Stimulated activated CD4-positive, alpha-beta T cell treated with anti-CD3 and anti-CD28 coated beads, Interleukin-1b, Interleukin-23, amount 100 ng/mL, for 24 hours (primary cell): ENCODE results near the gene WDR88.
"Not testable (repeated sequence)": the region's sequence is repeated elsewhere in the genome, so short reads cannot be mapped to it uniquely, and the experiment has no call there.

Experiments
- DNase-seq, 4 experiments: peaks; one replicate each; pipeline ENCODE4 v3.0.0-alpha.2; 2020; ENCODE audit warnings: low read depth in 4 of 4, low spot score in 1 of 4

The WDR88 gene

DNA sequence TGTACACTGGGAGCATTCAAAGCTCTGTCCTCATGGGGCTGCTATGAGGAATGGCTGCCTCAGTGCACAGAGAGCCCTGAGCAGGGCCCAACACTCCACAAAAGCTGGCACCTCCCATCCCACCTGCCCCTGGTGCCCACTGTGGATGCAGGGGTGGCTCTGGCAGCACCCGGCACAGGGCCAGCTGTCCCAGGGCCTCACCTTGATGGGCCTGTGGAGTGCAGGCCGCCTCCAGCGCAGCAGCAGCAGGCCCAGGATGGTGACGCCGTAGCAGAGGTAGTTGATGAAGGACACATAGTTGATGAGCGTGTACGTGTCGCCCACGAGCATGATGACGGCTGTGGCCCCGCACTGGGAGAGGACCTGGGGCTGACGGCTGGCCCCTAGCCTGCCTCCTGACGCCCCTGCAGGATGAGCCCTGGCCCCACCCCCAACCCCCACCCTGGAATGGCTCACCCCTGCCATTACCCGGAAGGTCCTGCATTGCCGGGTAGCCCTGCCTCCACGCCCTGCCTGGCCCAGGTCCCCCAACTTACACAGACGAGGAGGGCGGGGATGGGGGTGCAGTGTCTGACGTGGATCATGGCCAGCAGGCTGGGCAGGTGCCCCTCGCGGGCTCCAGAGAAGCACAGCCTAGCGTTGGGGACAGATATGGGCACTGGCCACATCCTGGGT lies 78.5 kb downstream of the WDR88 start:
- DNase-seq, result no peak

DNA sequence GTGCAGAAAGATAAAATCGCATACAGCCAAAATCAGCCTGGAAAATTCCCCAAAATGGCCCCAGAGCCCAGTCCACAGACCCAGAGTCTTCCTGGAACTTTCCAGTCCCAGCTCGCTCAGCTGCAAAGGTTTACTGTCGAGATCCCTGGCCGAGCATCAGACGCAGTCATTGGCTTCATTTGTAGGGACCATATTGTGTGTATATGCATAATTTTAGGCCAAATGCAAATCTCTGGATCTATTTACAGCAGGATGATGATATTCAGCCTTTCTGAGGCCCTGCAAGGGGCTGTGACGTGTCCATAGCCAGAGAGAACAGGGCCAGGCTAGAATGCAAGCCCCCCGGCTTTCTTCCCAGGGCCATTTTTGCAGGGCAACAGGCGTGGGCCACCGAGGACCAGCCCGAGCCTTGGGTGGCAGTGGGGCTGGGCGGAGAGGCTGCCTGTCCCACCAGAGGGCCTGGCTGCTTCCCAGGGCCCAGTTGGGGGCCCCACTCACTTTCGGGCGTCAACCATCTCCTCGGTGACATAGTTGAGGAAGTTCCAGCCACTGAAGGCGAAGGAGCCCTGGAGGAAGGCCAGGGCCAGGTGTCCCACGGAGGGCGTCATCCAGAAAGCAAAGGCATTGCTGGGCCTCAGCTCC lies 80.0 kb downstream of the WDR88 start:
- no peak for DNase-seq

DNA sequence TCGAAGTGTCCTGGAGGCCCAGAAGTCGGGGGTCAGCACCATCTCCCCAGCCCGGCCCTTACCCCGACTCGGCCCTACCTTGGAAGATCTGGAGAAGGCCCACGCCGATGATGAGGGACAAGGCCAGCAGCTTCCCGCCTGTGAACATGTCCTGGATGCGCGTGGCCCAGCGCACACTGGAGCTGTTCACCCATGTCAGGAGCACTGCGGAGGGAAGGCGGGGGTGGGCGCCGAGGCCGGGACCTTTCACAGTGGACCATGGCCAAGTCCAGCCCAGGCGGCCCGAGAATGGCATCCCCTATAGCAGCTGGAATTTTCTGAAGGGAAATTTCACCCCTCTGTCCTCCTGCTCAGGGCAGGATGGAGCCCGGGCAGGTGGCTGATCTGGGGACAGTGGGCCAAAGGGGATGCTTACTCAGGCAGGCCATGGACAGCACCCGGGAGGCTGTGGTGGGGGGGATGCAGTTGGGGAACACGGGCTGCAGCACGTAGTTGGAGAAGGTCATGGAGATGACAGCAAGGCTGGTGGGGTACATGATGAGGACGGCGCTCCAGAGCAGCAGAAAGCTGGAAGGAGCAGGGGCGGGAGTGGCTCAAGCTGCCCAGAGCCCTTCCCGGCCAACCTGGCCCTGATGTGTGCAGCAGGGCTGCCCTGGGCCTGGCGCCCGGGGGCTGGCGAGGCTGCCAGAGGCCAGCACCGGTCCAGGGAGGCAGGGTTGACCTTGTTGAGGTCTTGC lies 80.7 kb downstream of the WDR88 start:
- no peak for DNase-seq

DNA sequence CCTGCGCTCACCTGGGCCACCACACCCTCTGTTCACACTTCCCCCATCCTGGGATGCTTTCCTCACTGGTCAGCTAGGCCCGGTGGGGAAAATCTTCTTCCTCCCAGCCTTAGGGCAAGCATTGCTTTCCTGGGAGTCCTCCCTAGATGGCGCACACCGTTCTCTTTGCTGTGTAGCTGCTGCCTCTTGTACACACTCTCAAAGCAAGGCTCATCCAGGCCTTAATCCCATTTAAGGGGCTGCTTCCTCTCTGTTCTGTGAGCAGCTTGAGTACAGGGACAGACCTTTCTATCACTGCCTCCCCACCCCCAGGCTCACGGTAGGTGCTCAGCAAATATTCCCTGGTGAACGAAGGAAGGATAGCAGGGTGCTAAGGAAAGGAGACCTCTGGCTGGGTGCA lies 82.7 kb downstream of the WDR88 start:
- no peak for DNase-seq

DNA sequence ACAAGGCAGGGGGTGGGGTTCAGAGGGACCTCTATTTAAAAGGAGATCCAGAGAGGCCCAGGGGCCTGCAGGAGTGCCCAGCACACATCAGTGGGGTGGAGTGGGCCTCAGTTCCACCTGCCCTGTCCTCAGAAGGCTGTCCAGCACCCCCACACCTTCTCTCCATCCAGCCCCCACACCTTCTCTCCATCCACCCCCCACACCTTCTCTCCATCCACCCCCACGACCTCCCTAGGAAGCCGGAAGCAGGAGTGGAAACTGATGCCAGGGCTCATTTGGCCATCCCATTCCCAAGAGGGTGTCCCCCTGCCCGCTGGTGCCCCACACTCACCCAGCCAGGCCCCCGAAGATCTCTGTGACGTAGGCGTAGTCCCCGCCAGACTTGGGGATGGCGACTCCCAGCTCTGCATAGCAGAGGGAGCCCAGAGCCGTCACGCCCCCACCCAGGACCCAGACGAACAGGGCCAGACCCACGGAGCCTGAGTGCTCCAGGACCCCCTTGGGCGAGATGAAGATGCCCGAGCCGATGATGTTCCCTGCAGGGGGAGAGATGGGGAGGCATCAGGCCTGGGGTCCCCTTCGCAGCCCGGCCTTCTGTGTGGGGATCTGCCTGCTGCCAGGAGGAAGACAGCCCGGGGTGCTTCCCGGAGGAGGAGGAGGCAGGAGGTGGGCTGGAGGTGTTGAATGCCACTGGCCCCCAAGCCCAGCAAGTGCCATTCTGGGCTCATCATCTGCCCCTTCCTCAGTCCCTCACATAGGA lies 83.7 kb downstream of the WDR88 start:
- no peak for DNase-seq

DNA sequence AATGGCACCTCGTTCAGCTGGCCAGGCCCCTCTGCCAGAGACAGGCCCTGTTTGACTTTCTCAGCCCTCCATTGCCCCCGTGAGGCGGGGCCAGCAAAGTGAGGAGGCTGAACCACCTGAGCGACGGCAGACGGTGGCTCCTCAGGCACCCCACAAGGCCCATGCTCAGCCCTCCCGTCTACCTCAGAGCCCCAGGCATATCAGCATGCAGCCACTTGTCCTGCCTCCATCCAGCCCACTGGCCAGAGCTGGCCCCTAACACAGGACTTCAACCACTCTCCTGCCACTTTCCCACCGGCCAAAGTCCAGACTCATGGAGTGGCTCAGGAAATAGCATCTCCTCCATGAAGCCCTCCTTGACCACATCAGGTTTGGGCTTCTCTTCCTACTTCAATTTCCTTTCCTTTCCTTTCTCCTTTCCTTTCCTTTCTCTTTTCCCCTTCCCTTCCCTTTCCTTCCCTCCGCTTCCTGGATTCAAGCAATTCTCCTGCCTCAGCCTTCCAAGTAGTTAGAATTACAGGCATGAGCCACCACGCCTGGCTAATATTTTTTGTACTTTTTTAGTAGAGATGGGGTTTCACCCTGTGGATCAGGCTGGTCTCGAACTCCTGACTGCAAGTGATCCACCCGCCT lies 84.4 kb downstream of the WDR88 start:
- DNase-seq, result no peak

DNA sequence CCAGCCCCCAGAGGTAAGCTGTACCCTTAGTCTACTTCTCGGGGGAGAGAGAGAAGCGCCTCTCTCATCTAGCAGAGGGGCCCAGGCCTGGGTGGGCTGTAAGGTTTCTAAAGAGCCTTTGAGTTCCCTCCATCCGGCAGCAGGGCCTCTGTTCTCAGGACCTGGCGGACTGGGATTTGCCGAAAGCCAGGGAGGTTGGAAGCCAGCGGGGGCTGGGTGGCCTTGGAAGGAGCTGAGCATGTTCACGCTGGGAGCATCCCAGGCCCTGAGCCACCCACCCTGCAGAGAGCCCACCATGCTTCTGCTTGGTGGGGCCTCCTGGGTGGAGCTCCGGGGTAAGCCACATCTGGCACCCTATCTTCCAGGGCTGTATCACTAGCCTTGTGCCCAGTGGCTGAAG lies 86.0 kb downstream of the WDR88 start:
- DNase-seq, result no peak

DNA sequence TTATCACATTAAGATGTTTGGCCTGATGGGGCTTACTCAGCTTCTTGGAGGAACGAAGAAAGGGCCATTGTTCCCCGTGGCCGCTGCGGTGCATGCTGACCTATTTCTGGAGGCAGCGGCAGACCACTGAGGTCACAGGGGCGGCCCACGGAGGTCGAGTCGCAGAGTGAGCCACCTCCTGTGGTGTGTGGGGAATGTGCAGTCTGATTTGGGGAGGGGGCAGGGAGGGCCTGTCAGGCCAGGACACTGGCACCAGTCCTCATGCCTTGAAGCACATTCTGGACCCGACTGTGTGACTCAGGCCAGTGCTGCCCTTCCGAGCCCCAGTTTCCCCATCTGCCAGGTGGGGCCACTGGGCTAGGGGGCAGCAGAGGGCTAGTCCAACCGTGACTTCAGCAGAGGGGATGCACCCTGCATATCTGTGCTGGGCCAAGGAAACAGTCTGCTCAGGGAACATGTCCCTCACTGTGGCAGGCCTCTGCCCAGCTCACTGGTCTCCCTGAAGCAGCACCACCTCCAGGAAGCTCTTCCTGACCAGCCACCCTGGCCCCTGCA lies 87.4 kb downstream of the WDR88 start:
- DNase-seq, result no peak

DNA sequence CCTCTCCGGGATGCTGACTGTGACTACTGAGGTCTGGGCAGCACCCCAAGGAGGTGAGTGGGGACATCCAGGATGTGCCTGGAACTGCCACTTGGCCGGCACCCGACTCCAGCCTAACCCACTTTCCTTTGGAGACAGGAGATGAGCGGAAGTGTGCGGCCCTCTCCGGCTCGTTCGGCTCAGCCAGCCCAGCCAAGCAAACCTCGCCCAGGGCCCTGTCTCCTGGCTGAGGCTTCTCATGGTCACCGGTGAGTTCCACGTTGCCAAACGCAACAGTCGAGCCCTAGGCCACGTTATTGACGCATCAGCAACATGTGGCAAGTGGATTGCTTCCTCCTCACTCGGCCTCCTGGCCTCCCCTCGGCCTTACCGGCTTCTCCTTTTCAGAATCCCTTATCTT lies 88.2 kb downstream of the WDR88 start:
- DNase-seq, result no peak

DNA sequence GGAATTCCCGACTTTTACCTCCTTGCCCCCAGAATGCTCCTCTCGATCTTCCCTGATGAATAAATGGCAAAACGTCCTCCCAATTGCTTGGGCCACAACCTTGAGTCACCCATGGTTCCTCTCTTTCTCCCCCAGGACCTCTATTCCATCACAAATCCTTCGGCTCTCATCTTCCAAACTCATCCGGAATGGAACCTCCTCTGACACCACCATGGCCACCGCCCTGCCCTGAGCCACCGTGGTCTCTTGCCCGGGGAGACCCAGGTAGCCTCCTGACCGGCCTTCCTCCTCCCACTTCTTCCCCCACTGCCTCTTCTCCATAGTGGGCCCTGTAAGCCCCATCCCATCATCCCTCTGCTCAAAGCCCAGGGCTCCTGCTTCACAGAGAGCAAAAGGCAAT lies 88.8 kb downstream of the WDR88 start:
- no peak for DNase-seq

DNA sequence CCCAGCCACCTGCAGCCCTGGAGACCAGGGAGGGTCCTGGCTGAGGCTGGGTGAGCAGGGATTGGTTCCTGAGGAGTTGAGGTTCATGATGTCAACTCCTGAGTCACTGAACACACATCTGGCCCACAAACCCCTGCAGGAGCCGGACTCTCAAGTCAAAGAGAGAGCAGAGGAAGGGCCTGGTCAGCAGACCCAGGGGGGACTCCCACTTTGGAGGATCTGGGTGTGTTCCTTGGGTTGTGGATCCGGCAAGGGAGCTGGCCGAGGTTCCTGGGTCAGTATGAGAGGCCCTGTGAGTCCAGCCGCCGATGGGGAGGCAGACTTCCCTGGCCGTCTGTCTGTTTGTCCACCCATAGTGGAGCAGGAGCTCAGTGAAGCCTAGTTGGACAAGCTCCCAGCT lies 89.7 kb downstream of the WDR88 start:
- DNase-seq, result no peak

DNA sequence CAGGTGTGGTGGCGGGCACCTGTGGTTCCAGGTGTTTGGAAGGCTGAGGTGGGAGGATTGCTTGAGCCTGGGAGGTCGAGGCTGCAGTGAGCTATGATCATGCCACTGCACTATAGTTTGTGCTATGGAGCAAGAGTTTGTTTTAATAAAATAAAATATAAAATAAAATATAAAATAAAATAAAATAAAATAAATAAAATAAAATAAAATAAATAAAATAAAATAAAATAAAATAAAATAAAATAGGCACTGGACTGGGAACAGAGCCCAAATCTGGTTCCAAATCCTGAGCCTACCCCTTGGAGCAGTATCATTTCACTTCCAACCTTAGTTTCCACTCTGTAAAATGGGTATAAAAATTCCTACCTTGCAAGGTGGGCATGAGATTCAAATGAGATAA lies 90.3 kb downstream of the WDR88 start:
- DNase-seq, result not testable (repeated sequence)

DNA sequence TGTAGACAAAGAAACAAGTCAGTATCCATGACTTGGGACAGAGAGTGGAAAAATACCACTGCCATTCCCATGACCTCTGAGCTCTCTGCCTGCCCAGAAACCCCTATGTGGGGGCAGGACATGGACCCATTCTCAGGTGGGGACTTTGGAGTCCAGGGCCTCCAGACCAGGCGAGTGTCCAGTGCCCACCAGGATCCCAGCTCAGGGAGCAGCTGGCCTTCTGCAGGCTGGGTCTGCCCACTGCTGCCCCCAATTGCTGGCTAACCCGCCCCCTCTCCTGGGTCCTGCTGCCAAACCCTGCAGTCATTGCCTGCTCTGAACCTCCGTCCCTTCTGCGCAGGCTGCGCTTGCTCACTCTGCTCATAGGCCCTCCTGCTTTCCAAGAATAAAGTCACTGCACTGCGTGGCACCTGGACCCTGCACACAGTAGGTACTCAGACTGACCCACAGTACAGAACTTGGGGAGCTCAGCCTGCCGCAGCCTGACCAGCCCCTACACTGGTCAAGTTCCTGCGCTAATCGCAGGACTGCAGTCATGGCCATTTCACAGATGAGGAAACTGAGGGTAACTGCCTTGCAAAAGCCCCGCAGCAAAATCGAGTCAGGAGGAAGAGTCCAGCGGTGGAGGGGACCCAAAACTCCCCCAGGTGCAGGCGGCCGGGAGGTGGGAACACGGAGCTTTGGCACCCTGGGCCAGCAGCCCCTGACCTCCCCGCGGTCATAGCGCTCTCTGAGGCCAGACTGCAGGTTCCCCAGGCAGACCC lies 93.0 kb downstream of the WDR88 start:
- DNase-seq, result no peak
